Testis (tissue), 2 donors: ENCODE data around the gene PNMA1.

ENCODE experiments used
- CTCF ChIP-seq, 3 experiments: fragments of 450-650 bp in 2 of 3; fragments of 200-600 bp in 1 of 3; sonication (generic) in 1 of 3; IDR thresholded peaks; one replicate each; pipeline ENCODE4 v1.5.1; 2016 to 2019; ENCODE audit warnings: antibody characterized with exemption in 3 of 3, mild to moderate bottlenecking in 2 of 3, moderate library complexity in 1 of 3
- POLR2A ChIP-seq: fragments of 450-650 bp; IDR thresholded peaks from one replicate; pipeline ENCODE4 v1.6.1; 2017; ENCODE audit warnings: antibody characterized with exemption, mild to moderate bottlenecking, moderate library complexity

GRCh38 chr14:73742520-73743238, 28.5 kb upstream of the PNMA1 start:
- TF ChIP-seq CTCF (IDR thresholded peaks at IDR 0.05) (no peak), POLR2A (no peak)
